ENCODE measurements around the gene KDM5C.
"Not testable (repeated sequence)": the region's sequence is repeated elsewhere in the genome, so short reads cannot be mapped to it uniquely, and the experiment has no call there.

Gene KDM5C

DNA sequence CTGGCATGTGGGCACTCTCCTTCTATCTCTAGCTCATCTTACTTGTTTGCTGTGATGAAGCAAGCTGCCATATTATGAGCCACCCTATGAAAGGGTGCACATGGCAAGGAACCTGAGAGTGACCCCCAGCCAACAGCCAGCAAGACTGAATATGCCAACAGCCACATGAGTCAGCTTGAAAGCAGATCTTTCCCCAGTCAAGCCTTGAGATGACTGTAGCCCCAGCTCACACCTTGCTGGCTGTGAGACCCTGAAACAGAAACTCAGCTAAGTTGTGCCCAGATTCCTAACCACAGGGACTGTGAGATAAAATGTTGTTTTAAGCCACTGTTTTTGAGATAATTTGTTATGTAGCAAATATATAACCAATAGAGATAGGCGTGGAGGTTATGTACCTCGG is 36.2 kb downstream of the KDM5C start:
- peak; percentile 65 for DNase-seq

DNA sequence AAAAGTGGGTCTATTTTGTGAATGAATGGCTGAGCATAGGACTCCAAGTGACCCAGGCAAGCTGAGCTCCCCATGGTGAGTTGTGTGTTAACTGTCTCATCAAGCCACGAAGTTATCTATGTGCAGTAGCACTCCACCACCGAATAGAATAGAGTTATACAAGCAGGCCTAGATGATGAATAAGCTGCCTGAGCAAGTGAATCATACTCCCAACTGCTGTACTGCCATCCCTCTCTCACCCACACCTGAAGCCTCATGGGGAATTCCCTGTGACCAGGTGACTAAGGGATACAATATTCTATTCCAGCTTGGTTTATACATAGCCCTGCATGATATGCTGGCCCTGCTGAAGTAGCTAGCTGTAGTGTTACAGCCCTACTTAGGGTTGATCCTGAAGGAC is 38.7 kb downstream of the KDM5C start:
- no peak for DNase-seq

DNA sequence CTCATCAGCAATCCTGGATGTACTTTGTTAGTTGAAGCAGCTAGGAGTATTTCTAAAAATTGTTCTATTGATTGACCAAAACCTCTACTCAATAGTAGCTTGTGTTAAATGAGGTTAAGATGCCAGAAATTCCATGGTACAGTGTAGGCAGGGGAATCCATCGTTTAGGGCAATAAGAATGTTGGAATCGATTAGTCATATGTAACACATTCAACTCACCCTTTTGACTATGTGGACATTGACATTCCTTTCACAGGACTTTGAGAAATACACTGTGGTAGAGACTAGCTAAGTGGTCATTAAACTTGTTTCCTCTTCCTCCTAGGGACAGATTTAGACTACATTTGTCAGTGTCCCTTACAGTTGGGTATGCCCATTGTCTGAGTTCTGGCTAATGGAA is 40.2 kb downstream of the KDM5C start:
- DNase-seq = no peak

DNA sequence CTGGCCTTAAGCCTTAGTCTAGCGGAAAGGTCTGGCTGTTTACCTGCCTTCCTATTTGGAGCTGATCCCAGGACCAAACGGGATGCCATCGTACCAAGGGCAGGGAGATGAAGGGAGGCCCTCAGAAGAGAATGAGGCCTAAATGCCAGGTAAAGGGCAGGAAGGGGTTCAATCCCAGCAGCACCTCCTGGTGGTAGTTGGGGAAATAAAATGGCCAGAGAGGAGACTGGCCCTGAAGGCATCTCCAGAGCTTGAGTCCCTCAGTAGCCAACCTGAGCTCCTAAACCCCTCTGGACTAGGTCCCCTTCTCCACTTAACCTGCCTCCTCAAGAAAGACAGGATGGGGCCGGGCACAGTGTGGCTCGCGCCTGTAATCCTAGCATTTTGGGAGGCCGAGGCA is 53.7 kb downstream of the KDM5C start:
- no peak for DNase-seq

DNA sequence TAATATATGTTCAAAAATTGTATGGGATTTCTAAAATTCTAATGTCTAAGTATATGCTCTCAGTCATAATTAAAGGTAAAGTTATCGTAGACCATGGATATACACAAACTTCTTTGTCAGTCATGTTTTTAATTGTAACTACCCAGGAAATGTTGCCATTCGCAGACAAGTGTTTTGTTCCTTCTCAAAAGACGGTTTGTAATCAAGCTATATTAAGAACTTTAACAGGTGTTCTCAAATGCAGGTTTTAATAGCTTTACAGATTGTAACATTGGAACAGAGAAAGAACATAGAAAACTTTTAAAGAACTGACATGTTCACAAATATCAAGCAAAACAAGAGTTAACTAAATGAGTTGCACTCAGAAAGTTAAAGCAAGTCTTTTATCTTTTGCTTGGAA is 58.9 kb downstream of the KDM5C start:
- no peak for DNase-seq

DNA sequence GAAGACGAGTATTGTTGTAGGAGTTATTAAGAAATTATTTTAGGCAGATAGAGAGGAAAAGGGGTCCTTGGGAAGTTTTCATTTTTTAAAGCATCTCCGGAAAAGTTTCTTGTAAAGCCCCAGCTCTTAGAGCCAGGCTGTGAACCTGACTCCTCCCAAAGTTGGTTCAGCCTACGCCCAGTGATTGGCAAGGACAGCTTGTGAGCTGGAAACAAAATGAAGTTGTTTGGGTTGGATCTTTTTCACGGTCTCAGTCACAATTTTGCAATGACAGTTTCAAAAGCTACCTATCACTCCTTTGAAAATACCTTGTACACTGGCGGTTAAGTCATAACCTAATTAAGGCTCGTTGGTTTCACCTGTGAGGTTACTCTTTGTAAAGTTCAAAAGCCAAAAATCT is 60.4 kb downstream of the KDM5C start:
- not testable (repeated sequence) for DNase-seq

DNA sequence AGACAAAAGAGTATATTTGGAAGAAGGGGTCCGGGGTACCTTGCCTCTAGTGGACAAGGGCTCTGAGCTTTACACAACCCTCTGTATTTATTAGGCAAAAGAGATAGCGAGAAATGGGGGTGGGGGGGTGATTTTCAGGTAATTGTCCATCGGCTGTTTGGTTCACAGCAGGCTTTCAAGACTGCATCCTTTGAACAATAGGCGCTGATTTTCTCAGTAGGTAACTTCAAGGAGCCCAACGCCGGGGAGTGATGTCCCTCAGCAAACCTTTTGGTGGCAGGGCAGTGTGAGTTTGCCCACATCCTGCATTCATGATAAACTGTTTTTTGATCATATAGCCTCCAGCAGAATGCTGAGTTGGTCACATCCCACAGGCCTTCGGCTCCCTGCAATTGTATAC is 61.6 kb downstream of the KDM5C start:
- no peak for DNase-seq

DNA sequence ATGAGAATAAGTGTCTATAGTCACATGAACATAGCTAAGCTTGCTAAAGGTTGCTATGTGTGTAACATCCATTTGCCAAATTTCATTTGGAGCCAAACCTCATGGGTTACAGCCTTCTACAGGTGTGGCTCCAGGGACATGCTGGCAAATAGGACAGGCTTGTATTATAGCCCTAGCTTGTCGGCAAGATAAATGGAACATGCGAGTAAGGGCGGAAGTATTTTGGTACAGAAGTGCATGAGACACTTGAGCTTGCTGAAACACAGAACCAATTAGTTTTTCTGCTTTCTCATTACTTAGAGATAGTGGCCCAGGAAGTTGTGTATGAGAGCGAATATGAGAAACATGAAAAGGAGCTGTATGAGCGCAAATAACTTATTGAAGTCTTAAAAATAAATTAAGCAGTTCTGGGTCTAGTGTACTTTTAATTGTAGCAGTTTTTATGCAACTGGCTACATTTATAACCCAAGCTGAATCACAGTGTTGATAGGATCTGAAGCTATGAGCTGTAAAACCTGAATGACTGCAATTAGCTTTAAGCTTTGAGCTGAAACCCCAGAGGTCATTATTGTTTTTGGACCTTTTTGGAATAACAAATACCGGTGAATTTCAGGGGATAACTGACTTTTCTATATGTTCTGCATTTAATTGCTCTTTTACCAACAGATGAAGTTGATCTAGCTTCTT is 64.6 kb downstream of the KDM5C start:
- no peak for DNase-seq

DNA sequence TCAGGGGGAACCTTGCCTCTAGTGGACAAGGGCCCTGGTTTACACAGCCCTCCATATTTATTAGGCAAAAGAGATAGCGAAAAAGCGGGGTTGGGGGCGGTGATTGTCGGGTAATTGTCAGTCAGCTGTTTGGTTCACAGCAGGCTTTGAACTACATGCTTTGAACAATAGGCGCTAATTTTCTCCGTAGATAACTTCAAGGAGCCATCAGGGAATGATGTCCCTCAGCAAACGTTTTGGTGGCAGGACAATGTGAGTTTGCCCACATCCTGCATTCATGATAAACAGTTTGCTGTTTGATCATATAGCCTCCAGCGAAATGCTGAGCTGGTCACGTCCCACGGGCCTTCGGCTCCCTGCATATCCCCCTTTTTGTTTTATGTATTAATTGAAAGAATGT is 65.8 kb downstream of the KDM5C start:
- no peak for DNase-seq

DNA sequence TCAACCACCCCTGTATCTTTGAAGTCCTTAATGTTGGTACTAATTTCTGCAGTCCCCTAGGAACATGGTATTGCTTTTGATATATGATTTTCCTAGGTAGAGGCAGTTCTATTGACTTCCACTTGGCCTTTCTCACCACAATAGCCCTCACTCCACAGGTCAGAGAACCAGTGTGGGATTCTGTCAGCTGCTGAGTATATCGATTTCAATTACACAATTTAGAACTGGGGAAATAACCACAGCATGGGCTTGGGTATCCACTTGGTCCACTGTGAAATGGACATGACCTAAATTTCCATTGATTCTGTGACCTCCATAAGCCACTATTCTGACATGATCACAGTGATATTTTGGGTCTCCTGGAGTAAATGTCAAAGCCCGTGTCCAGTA is 68.8 kb downstream of the KDM5C start:
- no peak for DNase-seq

DNA sequence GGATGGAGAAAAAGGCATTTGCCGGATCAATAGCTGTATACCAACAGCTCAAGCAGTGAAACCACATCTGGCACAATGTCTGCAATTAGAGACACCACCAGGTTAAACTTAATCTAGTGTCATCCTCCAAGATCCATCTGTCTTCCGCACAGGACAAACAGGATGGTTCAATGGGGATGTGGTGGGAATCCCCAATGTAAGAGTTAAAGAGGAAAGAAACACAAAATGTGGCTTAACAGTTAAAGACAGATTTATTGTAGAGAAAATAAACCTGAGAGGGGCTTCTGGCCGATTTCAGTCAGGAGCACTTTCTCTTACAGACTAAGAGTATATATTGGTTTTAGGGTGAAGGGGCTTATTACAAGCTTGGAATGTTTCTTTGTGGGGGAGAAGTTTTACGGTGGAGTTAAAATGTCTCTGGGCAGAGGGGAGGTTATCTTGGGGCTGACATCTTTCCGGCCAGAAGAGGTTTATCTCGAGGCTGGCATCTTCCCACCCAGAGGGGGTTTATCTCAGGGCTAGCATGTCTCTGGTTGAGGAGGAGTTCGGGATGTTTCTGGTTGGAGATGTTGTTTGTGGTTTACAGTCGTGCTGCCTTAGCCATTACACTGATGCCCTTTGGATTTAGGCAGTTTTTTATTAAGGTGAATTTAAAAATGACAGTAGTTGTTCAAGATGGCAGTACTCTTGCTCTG is 69.3 kb downstream of the KDM5C start:
- DNase-seq = no peak

DNA sequence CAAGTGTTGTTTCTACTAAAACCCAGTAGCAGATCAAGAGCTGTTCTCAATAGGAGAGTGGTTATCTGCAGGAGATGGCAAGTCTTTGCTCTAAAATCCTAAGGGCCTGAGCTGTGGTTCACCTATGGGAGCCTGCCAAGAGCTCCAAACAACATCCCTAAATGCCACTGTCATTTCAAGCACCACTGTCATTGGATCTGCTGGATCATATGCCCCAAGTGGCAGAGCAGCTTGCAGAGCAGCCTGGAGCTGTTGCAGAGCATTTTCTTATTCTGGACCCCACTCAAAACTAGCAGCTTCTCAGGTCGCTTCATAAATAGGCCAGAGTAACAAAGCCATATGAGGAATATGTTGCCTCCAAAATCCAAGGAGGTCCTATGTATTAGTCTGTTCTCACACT is 71.4 kb downstream of the KDM5C start:
- DNase-seq = no peak

Measured in activated effector memory CD4-positive, alpha-beta T cell treated with anti-CD3 and anti-CD28 coated beads, Interleukin-2, amount 50 U/mL, for 16 hours (primary cell).